GM20000 (cell line): ENCODE results near the gene SRD5A1.

Source experiments
- DNase-seq: peaks from one replicate; pipeline ENCODE4 v3.0.0; 2012; ENCODE audit warnings: low spot score
- CTCF ChIP-seq: IDR thresholded peaks from 2 replicates; pipeline ENCODE4 v1.5.1; 2012; ENCODE audit warnings: mild to moderate bottlenecking, control low read depth; ENCODE audit errors: extremely low read depth, missing control alignments

The SRD5A1 gene

GRCh38 chr5:6590581-6590980 lies 42.7 kb upstream of the SRD5A1 start:
- no peak for DNase-seq

GRCh38 chr5:6591671-6592288 lies 41.5 kb upstream of the SRD5A1 start:
- no peak for TF ChIP-seq CTCF
- no peak for DNase-seq

More at GRCh38 chr5:6590581-6590980, 42.7 kb upstream of the SRD5A1 start:
- no peak for TF ChIP-seq CTCF

- no peak for TF ChIP-seq CTCF
- no peak for DNase-seq
Observed at GRCh38 chr5:6592601-6593000, 40.6 kb upstream of the SRD5A1 start.

GRCh38 chr5:6593148-6594016 lies 39.9 kb upstream of the SRD5A1 start:
- TF ChIP-seq CTCF, result no peak
- no peak for DNase-seq

GRCh38 chr5:6594066-6594465 lies 39.2 kb upstream of the SRD5A1 start:
- DNase-seq, result no peak
- no peak for TF ChIP-seq CTCF

- no peak for TF ChIP-seq CTCF
- DNase-seq, result no peak
Observed at GRCh38 chr5:6595405-6595804, 37.8 kb upstream of the SRD5A1 start.

- no peak for TF ChIP-seq CTCF
- DNase-seq, result no peak
Observed at GRCh38 chr5:6596388-6596787, 36.9 kb upstream of the SRD5A1 start.
